Activated gamma-delta T cell treated with Interleukin-2 at 50 U/mL for 16 hours (primary cell): ENCODE results near the gene GSTCD.
"Not testable (repeated sequence)": the region's sequence is repeated elsewhere in the genome, so short reads cannot be mapped to it uniquely, and the experiment has no call there.

Experiments
- DNase-seq: peaks from one replicate; pipeline ENCODE4 v3.0.0-alpha.2; 2020

Gene GSTCD

GRCh38 chr4:105808030-105808749 lies 99.6 kb downstream of the GSTCD start:
- no peak for DNase-seq

DNA sequence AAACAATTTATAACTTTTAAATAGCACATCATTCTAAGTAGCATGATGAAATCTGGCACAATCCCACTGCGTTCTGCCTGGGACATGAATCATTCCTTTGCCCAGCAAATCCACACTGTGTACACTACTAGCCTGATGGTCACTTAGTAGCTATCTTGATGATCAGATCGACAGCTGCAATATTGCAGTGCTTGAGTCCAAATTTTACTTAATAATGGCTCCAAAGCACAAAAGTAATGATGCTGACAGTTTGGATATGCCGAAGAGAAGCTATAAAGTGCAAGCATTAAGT lies 100.1 kb downstream of the GSTCD start:
- no peak for DNase-seq

DNA sequence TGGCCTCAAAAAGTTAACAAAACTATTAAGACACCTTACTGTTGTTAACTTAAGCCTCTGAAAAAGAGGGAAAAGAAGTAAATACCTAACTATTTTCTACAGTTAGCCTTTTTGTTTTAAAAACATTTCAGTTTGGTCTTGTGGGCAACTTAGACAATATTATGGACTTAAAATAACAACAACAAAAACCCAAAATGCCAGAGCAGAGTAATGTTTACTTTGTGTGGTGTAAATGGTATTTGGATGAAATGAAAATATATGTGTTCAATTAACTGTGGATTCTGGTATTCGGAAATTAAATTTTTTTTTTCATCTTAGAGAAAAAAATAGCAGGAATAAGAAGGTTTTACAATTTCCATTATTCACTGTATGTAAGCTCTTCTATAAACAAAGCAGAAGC lies 107.1 kb downstream of the GSTCD start:
- no peak for DNase-seq

- DNase-seq = no peak
Observed at GRCh38 chr4:105822061-105822460, 113.5 kb downstream of the GSTCD start.

- DNase-seq = no peak
Observed at GRCh38 chr4:105828074-105828473, 119.5 kb downstream of the GSTCD start.

GRCh38 chr4:105831189-105831588 lies 122.6 kb downstream of the GSTCD start:
- no peak for DNase-seq

GRCh38 chr4:105835177-105835576 lies 126.6 kb downstream of the GSTCD start:
- no peak for DNase-seq

- DNase-seq = no peak
Observed at GRCh38 chr4:105836537-105836936, 128.0 kb downstream of the GSTCD start.

- DNase-seq = no peak
Observed at GRCh38 chr4:105837037-105837436, 128.5 kb downstream of the GSTCD start.

- DNase-seq = no peak
Observed at GRCh38 chr4:105838082-105838481, 129.5 kb downstream of the GSTCD start.

DNA sequence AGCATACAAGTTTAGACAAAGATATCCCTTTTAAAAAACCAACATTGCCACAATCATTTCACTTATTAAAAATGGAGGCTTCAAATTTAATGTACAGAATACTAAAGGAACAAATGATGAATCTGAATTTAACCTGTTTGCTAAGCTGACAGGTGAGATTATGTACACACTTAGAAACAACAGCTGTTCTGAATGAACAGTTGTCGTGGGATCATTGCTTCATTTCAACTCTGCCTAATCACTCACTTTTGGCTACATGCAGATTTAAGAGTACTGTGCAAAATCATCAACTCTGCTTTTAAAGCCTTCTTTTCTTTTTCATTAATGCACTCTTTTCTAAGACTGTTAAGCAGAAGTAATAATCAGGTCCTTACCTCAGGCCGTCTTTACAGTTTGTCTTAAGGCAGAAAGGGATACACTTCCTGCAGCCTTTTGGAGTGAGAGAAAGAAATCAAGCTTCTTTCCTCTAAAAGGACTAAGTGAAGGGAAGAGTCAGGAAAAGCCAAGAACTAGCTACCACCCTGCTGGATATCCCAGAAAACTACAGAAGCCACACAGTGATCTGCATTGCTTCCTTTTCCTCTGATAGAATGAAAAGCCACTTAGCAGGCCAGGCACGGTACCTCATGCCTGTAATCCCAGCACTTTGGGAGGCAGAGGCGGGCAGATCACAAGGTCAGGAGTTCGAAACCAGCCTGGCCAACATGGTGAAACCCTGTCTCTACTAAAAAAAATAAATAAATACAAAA lies 132.0 kb downstream of the GSTCD start:
- no peak for DNase-seq

DNA sequence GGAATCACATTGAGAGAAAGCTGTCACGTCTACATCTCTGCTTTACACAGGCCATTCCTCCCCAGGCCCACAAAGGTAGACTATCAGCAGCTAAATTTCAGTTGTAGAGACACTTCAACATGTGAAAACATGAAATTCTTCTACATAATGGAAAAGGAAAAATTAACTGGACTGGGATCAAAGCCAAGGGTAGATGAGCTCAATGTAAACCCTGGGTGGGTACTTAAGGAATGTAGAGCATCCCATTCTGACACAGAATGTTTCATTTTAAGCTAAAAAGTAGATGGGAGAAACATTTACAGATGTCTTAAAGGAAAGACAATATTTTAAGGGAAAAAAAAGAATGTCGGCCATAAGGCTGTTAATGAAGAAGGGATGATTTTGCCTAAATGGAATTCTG lies 135.4 kb downstream of the GSTCD start:
- DNase-seq = no peak

DNA sequence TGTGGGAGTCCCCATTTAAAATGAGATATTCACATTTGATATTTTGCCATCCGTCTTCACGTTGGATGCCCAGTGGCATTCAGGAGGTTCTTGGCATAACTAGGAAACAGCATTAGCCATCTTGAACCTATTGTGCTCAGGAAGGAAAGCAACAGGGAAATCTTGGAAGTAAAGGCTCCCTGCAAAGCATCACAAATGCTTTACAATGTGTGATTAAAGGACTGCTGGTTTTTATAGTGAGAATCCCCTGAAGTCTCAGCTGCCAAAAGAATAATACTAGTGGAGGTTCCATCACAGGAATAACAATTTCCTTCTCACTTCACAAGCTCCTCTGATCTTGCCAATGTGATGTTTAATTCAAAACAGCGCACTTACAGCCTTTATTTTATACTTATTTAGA lies 137.0 kb downstream of the GSTCD start:
- DNase-seq = no peak

GRCh38 chr4:105848359-105848758 lies 139.8 kb downstream of the GSTCD start:
- DNase-seq = not testable (repeated sequence)

GRCh38 chr4:105851196-105851595 lies 142.6 kb downstream of the GSTCD start:
- no peak for DNase-seq

GRCh38 chr4:105852230-105852629 lies 143.6 kb downstream of the GSTCD start:
- not testable (repeated sequence) for DNase-seq

- DNase-seq = no peak
Observed at GRCh38 chr4:105858466-105859040, 150.0 kb downstream of the GSTCD start.

DNA sequence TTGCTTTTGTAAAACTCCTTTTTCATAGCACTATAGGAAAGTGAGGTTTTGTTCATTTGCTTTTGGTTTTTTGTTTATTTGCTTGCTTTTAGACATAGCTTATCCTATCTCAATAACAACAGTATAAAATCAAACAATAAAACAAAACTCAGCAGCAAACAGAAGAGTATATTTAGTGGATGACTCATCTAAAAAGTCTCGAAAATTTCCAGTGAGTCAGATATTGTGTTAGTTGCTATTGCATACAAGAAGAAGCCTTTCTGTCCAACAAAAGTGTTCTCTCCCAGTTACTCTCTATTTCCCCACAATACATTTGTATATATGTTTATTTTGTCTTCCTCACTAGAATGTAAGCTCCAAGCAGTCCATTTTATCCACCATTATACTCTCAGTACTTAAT lies 150.6 kb downstream of the GSTCD start:
- DNase-seq = no peak

DNA sequence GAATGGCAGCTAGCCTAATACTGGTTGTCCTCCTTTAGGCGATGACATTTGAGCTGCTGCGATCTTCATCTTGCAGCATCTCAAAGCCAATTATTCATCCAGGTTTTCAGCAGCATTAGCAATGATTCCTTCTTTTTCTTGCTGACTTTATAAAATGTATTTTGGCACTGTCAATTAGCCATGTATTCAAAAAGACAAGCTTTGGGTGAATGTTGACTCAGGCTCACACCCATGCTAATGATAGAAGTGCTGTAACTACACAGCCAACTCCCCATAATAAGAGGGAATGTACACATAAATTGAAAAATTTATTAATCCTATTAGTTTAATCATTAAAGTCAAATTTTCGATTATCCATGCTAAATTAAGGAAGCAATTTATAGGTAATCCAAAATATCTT lies 162.4 kb downstream of the GSTCD start:
- DNase-seq = no peak

GRCh38 chr4:105871997-105872396 lies 163.4 kb downstream of the GSTCD start:
- DNase-seq = no peak

- no peak for DNase-seq
Observed at GRCh38 chr4:105875233-105875632, 166.6 kb downstream of the GSTCD start.

DNA sequence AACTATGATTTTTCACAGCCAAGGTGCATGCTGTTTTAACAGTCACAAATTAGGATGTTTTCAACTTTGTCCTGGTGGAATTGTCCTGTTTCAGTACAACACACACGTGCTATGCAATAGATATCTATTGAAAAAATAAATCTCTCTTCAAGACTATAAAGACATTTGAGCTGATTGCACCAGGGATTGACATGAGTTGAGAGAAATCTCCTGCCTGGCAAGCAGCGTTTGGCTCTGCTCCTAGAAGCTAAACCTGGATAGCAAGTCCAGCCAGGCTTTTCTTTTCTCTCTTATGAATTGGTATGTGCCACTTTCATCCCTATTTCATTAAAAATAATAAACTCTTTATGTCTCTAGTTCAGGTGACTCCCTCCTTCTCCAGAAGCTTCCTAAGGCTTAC lies 170.1 kb downstream of the GSTCD start:
- DNase-seq = no peak

DNA sequence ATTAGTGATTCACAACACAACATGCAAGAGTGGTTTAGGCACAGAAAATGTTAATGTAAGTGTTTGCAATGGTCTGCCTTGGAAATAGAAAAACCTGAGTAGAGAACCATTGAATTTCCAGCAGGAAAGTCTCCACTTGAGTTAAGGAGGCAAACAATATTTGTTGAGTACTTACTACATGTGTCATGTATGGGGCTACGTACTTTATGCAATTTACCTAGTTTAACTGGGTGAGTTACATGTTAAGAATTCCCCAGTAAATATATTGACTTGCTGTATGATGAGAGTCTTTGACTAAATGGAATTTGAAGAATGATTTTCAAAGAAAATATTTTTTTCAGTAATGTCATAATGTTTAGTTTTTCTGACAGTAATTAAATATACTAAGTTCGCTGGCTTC lies 178.9 kb downstream of the GSTCD start:
- DNase-seq = no peak
